Activated T-cell treated with anti-CD3 and anti-CD28 coated beads for 48 hours (primary cell): ENCODE results near the gene CD200R1.

Experiments used
- DNase-seq: peaks from one replicate; pipeline ENCODE4 v3.0.0-alpha.2; 2020; ENCODE audit warnings: low read depth

The CD200R1 gene

GRCh38 chr3:112974894-112975293, at the start of gene CD200R1:
CD200R1 (minus strand) TSS chr3:112975103; CDS start chr3:112974857, 246 bp downstream.
- no peak for DNase-seq

GRCh38 chr3:113021471-113021870, 46.6 kb upstream of the CD200R1 start:
- no peak for DNase-seq

GRCh38 chr3:113019182-113020137, 44.6 kb upstream of the CD200R1 start:
- peak; percentile 88 for DNase-seq

GRCh38 chr3:113018536-113019181, 43.8 kb upstream of the CD200R1 start:
- no peak for DNase-seq

GRCh38 chr3:113013593-113013992, 38.7 kb upstream of the CD200R1 start:
- no peak for DNase-seq

GRCh38 chr3:113008117-113008516, 33.2 kb upstream of the CD200R1 start:
- DNase-seq: no peak

GRCh38 chr3:113006359-113007056, 31.6 kb upstream of the CD200R1 start:
- DNase-seq: no peak

- DNase-seq: no peak
Observed at GRCh38 chr3:113005611-113006010, 30.7 kb upstream of the CD200R1 start.

GRCh38 chr3:113002679-113003078, 27.8 kb upstream of the CD200R1 start:
- DNase-seq: no peak

- DNase-seq: no peak
Observed at GRCh38 chr3:113002037-113002436, 27.1 kb upstream of the CD200R1 start.

GRCh38 chr3:113000691-113001090, 25.8 kb upstream of the CD200R1 start:
- DNase-seq: no peak

GRCh38 chr3:112995800-112996199, 20.9 kb upstream of the CD200R1 start:
- no peak for DNase-seq

GRCh38 chr3:112990672-112991602, 16.0 kb upstream of the CD200R1 start, which contains the start of gene GTPBP8:
GTPBP8 (plus strand) TSS chr3:112990984; CDS start chr3:112991000, 16 bp downstream.
- DNase-seq: peak; percentile 83

GRCh38 chr3:112987710-112988334, 12.9 kb upstream of the CD200R1 start:
- no peak for DNase-seq

- no peak for DNase-seq
Observed at GRCh38 chr3:112984485-112984884, 9.6 kb upstream of the CD200R1 start.

- no peak for DNase-seq
Observed at GRCh38 chr3:112982710-112983109, 7.8 kb upstream of the CD200R1 start.

- no peak for DNase-seq
Observed at GRCh38 chr3:112980080-112980479, 5.2 kb upstream of the CD200R1 start.

GRCh38 chr3:112979244-112979832, 4.4 kb upstream of the CD200R1 start:
- DNase-seq: no peak

- no peak for DNase-seq
Observed at GRCh38 chr3:112976953-112977352, 2.0 kb upstream of the CD200R1 start.

GRCh38 chr3:112976001-112976400, 1.1 kb upstream of the CD200R1 start:
- no peak for DNase-seq

GRCh38 chr3:112974178-112974517, 755 bp downstream of the CD200R1 start:
- no peak for DNase-seq
